ENCODE measurements around the gene SHOC2.
A peak's percentile ranks its signal among the peaks of the same experiment; 100 is the strongest.

Gene SHOC2

DNA sequence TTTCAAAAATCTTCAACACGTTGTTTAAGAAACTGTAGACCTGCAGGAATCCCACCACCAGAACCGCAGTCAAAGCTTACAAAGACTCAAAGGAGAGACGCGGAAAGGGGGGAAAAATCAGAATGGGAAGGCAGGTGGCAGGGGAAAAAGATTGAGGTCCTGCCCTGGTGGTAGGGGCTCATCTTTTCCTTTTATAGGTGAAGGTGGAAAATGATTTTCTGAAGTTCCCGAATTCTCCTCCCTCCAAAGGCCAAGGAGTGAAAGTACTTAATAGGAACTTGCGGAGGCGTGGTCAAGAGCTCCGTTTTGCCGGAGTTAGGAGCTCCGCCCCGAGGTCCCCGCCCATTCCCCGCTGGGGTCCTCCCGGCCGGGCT, 1.1 kb upstream of the SHOC2 start:
- peak overlapping the region; percentile 73 for H2BK5ac ChIP-seq (ENCODE audit: low read depth, low read length, poor library complexity)
- peak overlapping the region; percentile 91 for H3K4me2 ChIP-seq (ENCODE audit: low read length)
- peak overlapping the region; percentile 79 for H2AFZ ChIP-seq (ENCODE audit: insufficient read depth, low read length, poor library complexity)
- peak overlapping the region; percentile 98 for H3K27ac ChIP-seq (ENCODE audit: low read depth, low read length)
- H3K4ac ChIP-seq (ENCODE audit: low read depth, low read length) = no peak overlapping the region
- H3K4me1 ChIP-seq (ENCODE audit: control insufficient read depth in 1 of 2, insufficient read depth in 2 of 2, low read length in 2 of 2) = no peaks in the 10 kb centered on the region
- peak overlapping the region; percentile 87 for H3K9ac ChIP-seq (ENCODE audit: low read length)
- H3K27me3 ChIP-seq (ENCODE audit: insufficient read depth, low read length) = no peaks in the 10 kb centered on the region
- no peak overlapping the region for H3K18ac ChIP-seq (ENCODE audit: low read length)
- H2BK12ac ChIP-seq (ENCODE audit: low read length) = no peak overlapping the region
- H3K9me3 ChIP-seq (ENCODE audit: insufficient read depth, low read depth, low read length) = no peaks in the 10 kb centered on the region
- no peak overlapping the region for H2BK120ac ChIP-seq (ENCODE audit: insufficient read depth, low read length, poor library complexity)
- H4K12ac ChIP-seq (ENCODE audit: low read depth, low read length) = no peak overlapping the region
- peaks cover 10% of the 10 kb centered on the region for H3K79me2 ChIP-seq (ENCODE audit: control insufficient read depth, insufficient read depth, low read length, poor library complexity)
- H3K14ac ChIP-seq (ENCODE audit: low read length) = no peak overlapping the region
- peak overlapping the region; percentile 87 for H3K4me3 ChIP-seq (ENCODE audit: low read depth, low read length)
- peak; percentile 98 to 99 for DNase-seq
- peaks cover 0 to 2% of the 10 kb centered on the region in 2 experiments for H3K36me3 ChIP-seq (ENCODE audit: control insufficient read depth in 1 of 2, insufficient read depth in 2 of 2, low read length in 2 of 2)
- peak overlapping the region; percentile 97 for H4K8ac ChIP-seq (ENCODE audit: low read depth, low read length)
- H3K79me1 ChIP-seq (ENCODE audit: low read length) = peaks cover 15% of the 10 kb centered on the region
- WGBS (ENCODE audit: extremely low coverage, insufficient coverage, insufficient read length) = no CpG with 5 or more reads among the region's 15 CpGs
- H3K23ac ChIP-seq (ENCODE audit: low read length) = no peak overlapping the region
- peak overlapping the region; percentile 98 for H4K91ac ChIP-seq (ENCODE audit: low read depth, low read length)
- H2AK5ac ChIP-seq (ENCODE audit: low read length) = no peak overlapping the region

GRCh38 chr10:110918643-110919348, 608 bp upstream of the SHOC2 start, which contains the start of gene BBIP1:
BBIP1 (minus strand) TSS chr10:110919180; CDS start chr10:110918157, 1,023 bp downstream.
- Histone ChIP-seq H3K14ac (ENCODE audit: low read length) (peak within 1 kb of the TSS; percentile 95), H3K27me3 (ENCODE audit: insufficient read depth, low read length) (no peaks in the 10 kb centered on the region), H2AFZ (ENCODE audit: insufficient read depth, low read length, poor library complexity) (peak within 1 kb of the TSS; percentile 79), H3K4me2 (ENCODE audit: low read length) (peak within 1 kb of the TSS; percentile 91), H3K4me1 (ENCODE audit: control insufficient read depth in 1 of 2, insufficient read depth in 2 of 2, low read length in 2 of 2) (no peaks in the 10 kb centered on the region), H3K18ac (ENCODE audit: low read length) (peak within 1 kb of the TSS; percentile 94), H2BK5ac (ENCODE audit: low read depth, low read length, poor library complexity) (peak within 1 kb of the TSS; percentile 94), H3K36me3 (ENCODE audit: control insufficient read depth in 1 of 2, insufficient read depth in 2 of 2, low read length in 2 of 2) (peaks cover 0 to 2% of the 10 kb centered on the region in 2 experiments), H3K79me1 (ENCODE audit: low read length) (peaks cover 15% of the 10 kb centered on the region), H3K4me3 (ENCODE audit: low read depth, low read length) (peak within 1 kb of the TSS; percentile 96), H3K79me2 (ENCODE audit: control insufficient read depth, insufficient read depth, low read length, poor library complexity) (peaks cover 10% of the 10 kb centered on the region), H4K12ac (ENCODE audit: low read depth, low read length) (peak within 1 kb of the TSS; percentile 97), H3K4ac (ENCODE audit: low read depth, low read length) (peak within 1 kb of the TSS; percentile 88), H3K23ac (ENCODE audit: low read length) (no peak within 1 kb of the TSS), H3K9me3 (ENCODE audit: insufficient read depth, low read depth, low read length) (no peaks in the 10 kb centered on the region), H2BK120ac (ENCODE audit: insufficient read depth, low read length, poor library complexity) (peak within 1 kb of the TSS; percentile 97), H2AK5ac (ENCODE audit: low read length) (peak within 1 kb of the TSS; percentile 79), H4K8ac (ENCODE audit: low read depth, low read length) (peak within 1 kb of the TSS; percentile 97), H2BK12ac (ENCODE audit: low read length) (no peak within 1 kb of the TSS), H3K27ac (ENCODE audit: low read depth, low read length) (peak within 1 kb of the TSS; percentile 98), H4K91ac (ENCODE audit: low read depth, low read length) (peak within 1 kb of the TSS; percentile 98), H3K9ac (ENCODE audit: low read length) (peak within 1 kb of the TSS; percentile 95)
- peak; percentile 100 for DNase-seq
- no CpG with 5 or more reads among the region's 40 CpGs for WGBS (ENCODE audit: extremely low coverage, insufficient coverage, insufficient read length)

GRCh38 chr10:110919971-110920881, 822 bp downstream of the SHOC2 start:
- H3K36me3 ChIP-seq (ENCODE audit: control insufficient read depth in 1 of 2, insufficient read depth in 2 of 2, low read length in 2 of 2) = peaks cover 0 to 2% of the 10 kb centered on the region in 2 experiments
- peaks cover 12% of the 10 kb centered on the region for H3K79me2 ChIP-seq (ENCODE audit: control insufficient read depth, insufficient read depth, low read length, poor library complexity)
- H3K14ac ChIP-seq (ENCODE audit: low read length) = peak overlapping the region; percentile 81
- H2AK5ac ChIP-seq (ENCODE audit: low read length) = peak overlapping the region; percentile 79
- peak overlapping the region; percentile 88 for H3K4ac ChIP-seq (ENCODE audit: low read depth, low read length)
- peak overlapping the region; percentile 81 for H4K8ac ChIP-seq (ENCODE audit: low read depth, low read length)
- H2BK5ac ChIP-seq (ENCODE audit: low read depth, low read length, poor library complexity) = peak overlapping the region; percentile 84
- DNase-seq = peak; percentile 26 to 75
- no peaks in the 10 kb centered on the region for H3K27me3 ChIP-seq (ENCODE audit: insufficient read depth, low read length)
- peak overlapping the region; percentile 24 for H2BK120ac ChIP-seq (ENCODE audit: insufficient read depth, low read length, poor library complexity)
- H3K27ac ChIP-seq (ENCODE audit: low read depth, low read length) = peak overlapping the region; percentile 82
- H3K4me1 ChIP-seq (ENCODE audit: control insufficient read depth in 1 of 2, insufficient read depth in 2 of 2, low read length in 2 of 2) = no peaks in the 10 kb centered on the region
- H2BK12ac ChIP-seq (ENCODE audit: low read length) = no peak overlapping the region
- WGBS (ENCODE audit: extremely low coverage, insufficient coverage, insufficient read length) = no CpG with 5 or more reads among the region's 44 CpGs
- H3K79me1 ChIP-seq (ENCODE audit: low read length) = peaks cover 15% of the 10 kb centered on the region
- peak overlapping the region; percentile 64 for H3K4me2 ChIP-seq (ENCODE audit: low read length)
- peak overlapping the region; percentile 91 for H4K12ac ChIP-seq (ENCODE audit: low read depth, low read length)
- peak overlapping the region; percentile 43 for H2AFZ ChIP-seq (ENCODE audit: insufficient read depth, low read length, poor library complexity)
- peak overlapping the region; percentile 82 for H3K9ac ChIP-seq (ENCODE audit: low read length)
- H3K23ac ChIP-seq (ENCODE audit: low read length) = no peak overlapping the region
- no peaks in the 10 kb centered on the region for H3K9me3 ChIP-seq (ENCODE audit: insufficient read depth, low read depth, low read length)
- H4K91ac ChIP-seq (ENCODE audit: low read depth, low read length) = peak overlapping the region; percentile 66
- H3K4me3 ChIP-seq (ENCODE audit: low read depth, low read length) = peak overlapping the region; percentile 96
- peak overlapping the region; percentile 89 for H3K18ac ChIP-seq (ENCODE audit: low read length)

DNA sequence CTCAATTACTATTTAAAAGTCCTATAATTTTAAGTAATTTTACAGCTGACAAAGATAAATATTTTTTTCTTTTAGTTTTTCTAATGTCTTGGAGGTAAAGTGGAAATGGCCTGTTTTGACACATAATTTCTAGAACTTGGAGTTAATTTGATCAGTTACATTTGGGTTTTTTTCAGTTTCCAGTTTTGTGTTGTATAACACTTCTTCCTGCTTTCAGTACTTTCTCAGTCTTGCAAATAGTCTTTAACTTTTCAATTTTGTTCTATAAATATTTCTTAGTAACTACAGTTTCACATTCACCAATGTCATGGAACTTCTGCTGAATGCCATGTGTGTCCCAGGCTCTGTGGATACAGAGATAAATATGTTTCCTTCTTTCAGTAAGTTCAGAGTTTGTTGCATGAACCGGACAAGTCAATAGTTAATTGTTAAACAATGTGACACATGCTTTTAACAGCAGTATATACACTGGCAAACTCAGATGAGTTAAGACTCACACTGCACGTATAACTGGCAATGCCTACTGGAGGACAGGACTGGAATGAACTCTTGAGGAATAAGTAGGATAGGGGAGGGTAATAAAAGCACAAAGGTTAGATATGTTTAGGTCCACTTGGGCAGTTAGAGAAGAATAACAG, 4.6 kb downstream of the SHOC2 start:
- H3K23ac ChIP-seq (ENCODE audit: low read length) = no peak overlapping the region
- H3K14ac ChIP-seq (ENCODE audit: low read length) = no peak overlapping the region
- no peak for DNase-seq
- no peak overlapping the region for H2AK5ac ChIP-seq (ENCODE audit: low read length)
- H3K79me2 ChIP-seq (ENCODE audit: control insufficient read depth, insufficient read depth, low read length, poor library complexity) = peaks cover 11% of the 10 kb centered on the region
- H4K8ac ChIP-seq (ENCODE audit: low read depth, low read length) = no peak overlapping the region
- H2AFZ ChIP-seq (ENCODE audit: insufficient read depth, low read length, poor library complexity) = no peak overlapping the region
- H4K91ac ChIP-seq (ENCODE audit: low read depth, low read length) = no peak overlapping the region
- no peak overlapping the region for H3K18ac ChIP-seq (ENCODE audit: low read length)
- H3K27ac ChIP-seq (ENCODE audit: low read depth, low read length) = no peak overlapping the region
- no peaks in the 10 kb centered on the region for H3K9me3 ChIP-seq (ENCODE audit: insufficient read depth, low read depth, low read length)
- peaks cover 8% of the 10 kb centered on the region for H3K79me1 ChIP-seq (ENCODE audit: low read length)
- no peaks in the 10 kb centered on the region for H3K27me3 ChIP-seq (ENCODE audit: insufficient read depth, low read length)
- no peak overlapping the region for H3K4me2 ChIP-seq (ENCODE audit: low read length)
- WGBS (ENCODE audit: extremely low coverage, insufficient coverage, insufficient read length) = no CpG with 5 or more reads among the region's 2 CpGs
- peak overlapping the region; percentile 94 for H3K4ac ChIP-seq (ENCODE audit: low read depth, low read length)
- no peak overlapping the region for H3K9ac ChIP-seq (ENCODE audit: low read length)
- no peaks in the 10 kb centered on the region for H3K36me3 ChIP-seq (ENCODE audit: control insufficient read depth in 1 of 2, insufficient read depth in 2 of 2, low read length in 2 of 2)
- no peak overlapping the region for H2BK120ac ChIP-seq (ENCODE audit: insufficient read depth, low read length, poor library complexity)
- H2BK12ac ChIP-seq (ENCODE audit: low read length) = no peak overlapping the region
- H3K4me1 ChIP-seq (ENCODE audit: control insufficient read depth in 1 of 2, insufficient read depth in 2 of 2, low read length in 2 of 2) = no peaks in the 10 kb centered on the region
- no peak overlapping the region for H2BK5ac ChIP-seq (ENCODE audit: low read depth, low read length, poor library complexity)
- no peak overlapping the region for H3K4me3 ChIP-seq (ENCODE audit: low read depth, low read length)
- H4K12ac ChIP-seq (ENCODE audit: low read depth, low read length) = no peak overlapping the region
